A549 (cell line): Measurements from ENCODE around the gene PRMT3.

ENCODE experiments used
- POLR2A ChIP-seq: IDR thresholded peaks from 2 replicates; pipeline ENCODE4 v1.6.1; 2012; ENCODE audit warnings: mild to moderate bottlenecking, low read length
- SMC3 ChIP-seq: fragments of >200 bp; sonication (Bioruptor Twin); formaldehyde crosslinking; IDR thresholded peaks from 3 replicates; pipeline ENCODE4 v1.6.1; 2018; ENCODE audit warnings: inconsistent platforms

GRCh38 chr11:20536784-20537183, 149.3 kb downstream of the PRMT3 start:
- no peak for TF ChIP-seq SMC3
- TF ChIP-seq POLR2A = no peak
